Heart right ventricle (tissue), 16 donors: ENCODE results near the gene POU2AF2. TPM values are rescaled to one million over a fixed set of nuclear protein-coding genes. Genes with fewer than 3 reads are reported as not detected.

Experiments
- ATAC-seq, 8 donors: fragments of 200-7000 bp; cut with Tn5 transposase; one replicate each; pipeline ENCODE4 v1.9.1; 2020; ENCODE audit warnings: mild to moderate bottlenecking in 8 of 8, moderate library complexity in 8 of 8, moderate number of reproducible peaks in 1 of 8
- DNase-seq, 2 donors: peaks; one replicate each; pipeline ENCODE4 v3.0.0-alpha.2; 2020
- H3K27ac ChIP-seq, 10 donors: fragments of 200-600 bp; sonication (generic) in 2 of 10; one replicate each; pipeline versions ENCODE4 v1.5.0 to v1.8.0; 2020 to 2022; ENCODE audit warnings: mild to moderate bottlenecking in 3 of 10
- H3K27me3 ChIP-seq, 7 donors: fragments of 200-600 bp; one replicate each; pipeline ENCODE4 v1.8.0; 2021 to 2022; ENCODE audit warnings: mild to moderate bottlenecking in 2 of 7
- H3K36me3 ChIP-seq, 9 donors: fragments of 200-600 bp; sonication (generic) in 1 of 9; one replicate each; pipeline versions ENCODE4 v1.5.0 to v1.8.0; 2020 to 2022; ENCODE audit warnings: mild to moderate bottlenecking in 2 of 9
- H3K4me1 ChIP-seq, 9 donors: fragments of 200-600 bp; sonication (generic) in 1 of 9; one replicate each; pipeline versions ENCODE4 v1.5.0 to v1.8.0; 2020 to 2022; ENCODE audit warnings: mild to moderate bottlenecking in 4 of 9
- H3K4me3 ChIP-seq, 10 donors: fragments of 200-600 bp; sonication (generic) in 2 of 10; one replicate each; pipeline versions ENCODE4 v1.5.0 to v1.8.0; 2020 to 2022; ENCODE audit warnings: mild to moderate bottlenecking in 7 of 10, moderate library complexity in 2 of 10
- H3K9me3 ChIP-seq, 11 donors: fragments of 200-600 bp in 10 of 11; sonication (generic) in 2 of 11; one replicate each; pipeline versions ENCODE4 v1.5.0 to v1.8.0; 2013 to 2022; ENCODE audit warnings: mild to moderate bottlenecking in 2 of 11, control low read depth in 1 of 11, moderate library complexity in 1 of 11
- CTCF ChIP-seq, 9 donors: fragments of 200-600 bp; sonication (generic) in 2 of 9; IDR thresholded peaks; one replicate each; pipeline versions ENCODE4 v1.5.0 to v1.8.0; 2021 to 2022; ENCODE audit warnings: antibody characterized with exemption in 9 of 9, mild to moderate bottlenecking in 5 of 9, moderate library complexity in 1 of 9
- WGBS, 2 donors: extraction: QIAGEN DNeasy Blood & Tissue Kit; methylation state at CpG; one replicate each; pipeline ENCODE4 v1.1.7; 2013; ENCODE audit warnings: inconsistent platforms in 1 of 2; 5-methylcytosine and 5-hydroxymethylcytosine counted together
- intact Hi-C, 10 donors: fragments of 100-400 bp; cut with DNase I; formaldehyde crosslinking; loops; one replicate each; pipeline versions ENCODE4 v1.11.1 to v1.14.2; 2022
- polyA plus RNA-seq, 2 donors: library from polyadenylated mRNA; stranded (reverse); fragments of 200-250 nt; gene quantifications; one replicate each; pipeline ENCODE4 v1.2.3, GENCODE V29; 2013
- total RNA-seq, 10 donors: library from RNA; stranded (reverse); fragmentation: NEBNext Ultra II Directional in 3 of 10; extraction: Animal tissue kit (Norgen Biotek cat#: 25700) in 3 of 10; gene quantifications; one replicate each; pipeline versions ENCODE4 v1.2.1 to v1.2.4, GENCODE V29; 2021 to 2023
- donor health status: Arrhythmogenic right ventricular cardiomyopathy.
- donor health status: ischemic (EF 13 %, LVEDD 7.1; RV severe dilation, severe dysfunction).
- donor health status: healthy with polysubstance abuse.
- donor health status: DM: no; HTN: yes; CAD: no.
- donor health status: DM: no; HTN: no; CAD: no.
- donor health status: ischemic (EF 25% LVEDD 6.9; RV normal size, moderate dysfunction).
- donor health status: ischemic (EF 25% LVEDD 5.7; RV mildly dilated, moderate dysfunction).
- donor health status: healthy.
- donor health status: DM: yes; HTN: yes; CAD: no.
- donor health status: Ischemic cardiomyopathy.
- donor health status: ischemic (EF 35%, LVEDD 5.7; RV mildly dilated, moderate dysfunction).
- donor health status: nonischemic (EF 11% LVEDD 7.7; RV severe dilation, severe dysfunction).
- donor health status: DM: yes; HTN: yes; CAD: no.
- donor health status: PGD.
- donor health status: ischemic (EF 29% LVEDD 5.4; RV normal size, mild dysfunction).
- donor health status: nonischemic (EF 23%, LVEDD 6.1; RV moderate dilation, normal function).

Gene POU2AF2
- total and polyA plus RNA-seq, 12 donors = not detected

- no peaks in the 10 kb centered on the region for H3K9me3 ChIP-seq
- WGBS, 2 donors = 55 to 68% methylated on average over 4 of the region's 4 CpGs
- H3K27ac ChIP-seq = no peak overlapping the region
- no peak for TF ChIP-seq CTCF (IDR thresholded peaks at IDR 0.05)
- no peak overlapping the region for H3K4me3 ChIP-seq
- DNase-seq = no peak
- no peak for ATAC-seq
- intact Hi-C loops = no loop called here
- H3K36me3 ChIP-seq = no peaks in the 10 kb centered on the region
- no peaks in the 10 kb centered on the region for H3K27me3 ChIP-seq
- H3K4me1 ChIP-seq = peaks cover 0 to 36% (median 15%) of the 10 kb centered on the region in 9 donors
Observed at GRCh38 chr11:111331711-111332479, 86.4 kb downstream of the POU2AF2 start.

GRCh38 chr11:111334532-111335502 lies 89.3 kb downstream of the POU2AF2 start:
- H3K4me1 ChIP-seq = peaks cover 0 to 21% (median 12%) of the 10 kb centered on the region in 9 donors
- no peaks in the 10 kb centered on the region for H3K27me3 ChIP-seq
- DNase-seq = no peak
- no peak for TF ChIP-seq CTCF (IDR thresholded peaks at IDR 0.05)
- 60 to 64% methylated on average over 9 of the region's 9 CpGs for WGBS, 2 donors
- no peak overlapping the region for H3K27ac ChIP-seq
- intact Hi-C loops = no loop called here
- peaks cover 0 to 14% (median 8%) of the 10 kb centered on the region in 11 donors for H3K9me3 ChIP-seq
- no peak overlapping the region for H3K4me3 ChIP-seq
- no peaks in the 10 kb centered on the region for H3K36me3 ChIP-seq
- ATAC-seq = no peak

GRCh38 chr11:111335549-111335948 lies 90.0 kb downstream of the POU2AF2 start:
- ATAC-seq (no peak), DNase-seq (no peak)
- 69 to 81% methylated on average over 6 of the region's 6 CpGs for WGBS, 2 donors
- Histone ChIP-seq H3K27ac (no peak overlapping the region), H3K4me1 (peaks cover 0 to 16% (median 7%) of the 10 kb centered on the region in 9 donors), H3K4me3 (no peak overlapping the region), H3K36me3 (no peaks in the 10 kb centered on the region), H3K27me3 (no peaks in the 10 kb centered on the region), H3K9me3 (peaks cover 0 to 21% (median 9%) of the 10 kb centered on the region in 11 donors)
- intact Hi-C loops = no loop called here
- no peak for TF ChIP-seq CTCF (IDR thresholded peaks at IDR 0.05)

Other genes starting within 250 kb of the POU2AF2 start
- gene POU2AF3, start 52.8 kb downstream of the POU2AF2 start, total RNA-seq = under 1 TPM in 6 of 10 donors, not detected in 4; 0.18 to 0.45 (median 0.34) TPM
- 1 to 10 TPM in 1 of 2 donors, under 1 TPM in 1; 0.35 to 2.0 TPM for gene POU2AF3, start 52.8 kb downstream of the POU2AF2 start, polyA plus RNA-seq
- 1 to 10 TPM in 2 of 10 donors, under 1 TPM in 5, not detected in 3; 0.07 to 1.8 (median 0.11) TPM for gene POU2AF1, start 133.6 kb downstream of the POU2AF2 start, total RNA-seq
- gene POU2AF1, start 133.6 kb downstream of the POU2AF2 start, polyA plus RNA-seq = under 1 TPM; 0.15 to 0.30 TPM